Heart left ventricle (tissue), 13 donors: ENCODE measurements around the gene CCDC194.

Source experiments
- POLR2A ChIP-seq, 2 donors: fragments of 450-650 bp; IDR thresholded peaks; one replicate each; pipeline ENCODE4 v1.6.1; 2017; ENCODE audit warnings: antibody characterized with exemption in 2 of 2, mild to moderate bottlenecking in 2 of 2, moderate library complexity in 2 of 2
- TF ChIP-seq, protein P1 (sequence below), 12 donors: fragments of 200-600 bp; sonication (generic) in 4 of 12; IDR thresholded peaks; one replicate each; pipeline versions ENCODE4 v1.5.0 to v1.8.0; 2018 to 2022; ENCODE audit warnings: antibody characterized with exemption in 12 of 12, mild to moderate bottlenecking in 5 of 12
- donor health status: ischemic (EF 13 %, LVEDD 7.1; RV severe dilation, severe dysfunction).
- donor health status: DM: no; HTN: yes; CAD: no.
- donor health status: DM: no; HTN: no; CAD: no.
- donor health status: ischemic (EF 25% LVEDD 6.9; RV normal size, moderate dysfunction).
- donor health status: ischemic (EF 25% LVEDD 5.7; RV mildly dilated, moderate dysfunction).
- donor health status: ischemic (EF 35%, LVEDD 5.7; RV mildly dilated, moderate dysfunction).
- donor health status: nonischemic (EF 11% LVEDD 7.7; RV severe dilation, severe dysfunction).
- donor health status: DM: yes; HTN: yes; CAD: no.
- donor health status: PGD.
- donor health status: ischemic (EF 29% LVEDD 5.4; RV normal size, mild dysfunction).
- donor health status: nonischemic (EF 23%, LVEDD 6.1; RV moderate dilation, normal function).

DNA sequence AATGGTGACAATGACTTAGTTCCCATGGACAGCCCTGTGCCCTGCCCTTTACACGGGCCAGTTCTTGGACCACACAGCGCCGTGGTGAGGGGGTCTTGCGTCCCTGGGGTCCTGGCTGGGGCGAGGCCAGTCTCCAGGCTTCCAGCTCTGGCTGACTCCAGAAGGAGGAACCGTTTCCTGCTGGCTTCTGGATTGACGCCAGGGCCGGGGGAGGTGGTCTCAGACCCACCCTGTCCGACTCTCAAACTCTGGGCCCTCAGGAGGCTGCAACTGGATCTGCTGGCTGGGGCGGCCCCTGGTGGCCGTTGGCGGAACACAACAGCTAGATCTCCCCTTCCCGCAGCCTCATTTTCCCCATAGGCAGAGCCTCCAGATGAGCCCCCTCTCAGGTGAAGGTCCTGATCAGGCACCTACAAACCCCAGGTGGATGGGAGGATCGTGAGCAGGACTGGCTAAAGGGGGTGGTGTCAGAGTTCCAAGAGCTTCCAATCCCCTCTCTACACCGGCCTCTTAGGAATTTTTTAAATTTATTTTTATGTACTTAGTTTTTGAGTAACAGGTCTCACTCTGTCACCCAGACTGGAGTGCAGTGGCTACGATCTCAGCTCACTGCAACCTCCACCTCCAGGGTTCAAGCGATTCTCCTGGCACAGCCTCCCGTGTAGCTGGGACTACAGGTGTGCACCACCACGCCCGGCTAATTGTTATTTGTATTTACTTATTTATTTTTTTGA is 8.0 kb downstream of the CCDC194 start:
- TF ChIP-seq, protein P1, sequence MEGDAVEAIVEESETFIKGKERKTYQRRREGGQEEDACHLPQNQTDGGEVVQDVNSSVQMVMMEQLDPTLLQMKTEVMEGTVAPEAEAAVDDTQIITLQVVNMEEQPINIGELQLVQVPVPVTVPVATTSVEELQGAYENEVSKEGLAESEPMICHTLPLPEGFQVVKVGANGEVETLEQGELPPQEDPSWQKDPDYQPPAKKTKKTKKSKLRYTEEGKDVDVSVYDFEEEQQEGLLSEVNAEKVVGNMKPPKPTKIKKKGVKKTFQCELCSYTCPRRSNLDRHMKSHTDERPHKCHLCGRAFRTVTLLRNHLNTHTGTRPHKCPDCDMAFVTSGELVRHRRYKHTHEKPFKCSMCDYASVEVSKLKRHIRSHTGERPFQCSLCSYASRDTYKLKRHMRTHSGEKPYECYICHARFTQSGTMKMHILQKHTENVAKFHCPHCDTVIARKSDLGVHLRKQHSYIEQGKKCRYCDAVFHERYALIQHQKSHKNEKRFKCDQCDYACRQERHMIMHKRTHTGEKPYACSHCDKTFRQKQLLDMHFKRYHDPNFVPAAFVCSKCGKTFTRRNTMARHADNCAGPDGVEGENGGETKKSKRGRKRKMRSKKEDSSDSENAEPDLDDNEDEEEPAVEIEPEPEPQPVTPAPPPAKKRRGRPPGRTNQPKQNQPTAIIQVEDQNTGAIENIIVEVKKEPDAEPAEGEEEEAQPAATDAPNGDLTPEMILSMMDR (IDR thresholded peaks at IDR 0.05) = peak; percentile 75 to 95 (median 90)
- TF ChIP-seq POLR2A (IDR thresholded peaks at IDR 0.05) = no peak
